NCI-H2196 treated with DMSO at 0.1 percent for 48 hours (cell line): ENCODE results near the gene ELOVL4.
A peak's percentile ranks its signal among the peaks of the same experiment; 100 is the strongest.

Experiments
- DNase-seq: peaks from one replicate; lab custom pipeline; 2025; ENCODE audit not compliant: unreplicated experiment; lab: John Stamatoyannopoulos, UW

The ELOVL4 gene

GRCh38 chr6:79913369-79913768 lies 34.0 kb downstream of the ELOVL4 start:
- no peak for DNase-seq

GRCh38 chr6:79911992-79912391 lies 35.4 kb downstream of the ELOVL4 start:
- DNase-seq, result no peak

GRCh38 chr6:79909517-79909916 lies 37.8 kb downstream of the ELOVL4 start:
- no peak for DNase-seq

- DNase-seq, result no peak
Observed at GRCh38 chr6:79902046-79902445, 45.3 kb downstream of the ELOVL4 start.

GRCh38 chr6:79898076-79898475 lies 49.3 kb downstream of the ELOVL4 start:
- DNase-seq, result no peak

GRCh38 chr6:79896075-79896449 lies 51.3 kb downstream of the ELOVL4 start:
- DNase-seq, result no peak

- no peak for DNase-seq
Observed at GRCh38 chr6:79895382-79896074, 51.8 kb downstream of the ELOVL4 start.

GRCh38 chr6:79894939-79895338 lies 52.4 kb downstream of the ELOVL4 start:
- DNase-seq, result no peak

- no peak for DNase-seq
Observed at GRCh38 chr6:79888587-79888986, 58.8 kb downstream of the ELOVL4 start.

- peak; percentile 17 for DNase-seq
Observed at GRCh38 chr6:79878142-79878748, 69.1 kb downstream of the ELOVL4 start.

- DNase-seq, result no peak
Observed at GRCh38 chr6:79874531-79875134, 72.7 kb downstream of the ELOVL4 start.

GRCh38 chr6:79872986-79873385 lies 74.4 kb downstream of the ELOVL4 start:
- DNase-seq, result no peak

- no peak for DNase-seq
Observed at GRCh38 chr6:79872303-79872702, 75.0 kb downstream of the ELOVL4 start.

GRCh38 chr6:79869600-79870084 lies 77.7 kb downstream of the ELOVL4 start:
- DNase-seq, result peak; percentile 61

GRCh38 chr6:79869184-79869583 lies 78.2 kb downstream of the ELOVL4 start:
- no peak for DNase-seq

GRCh38 chr6:79868098-79868722 lies 79.1 kb downstream of the ELOVL4 start:
- peak; percentile 41 for DNase-seq
